Endothelial cell of umbilical vein (primary cell): ENCODE data around the gene CCDC85B. TPM values are rescaled to one million over a fixed set of nuclear protein-coding genes. Genes with fewer than 3 reads are reported as not detected.

Source experiments
- BruUV-seq: library from RNA; stranded (reverse); fragments of 400-500 nt; replicated peaks from 2 replicates; lab custom pipeline; 2021; lab: Mats Ljungman, UMichigan
- CTCF ChIA-PET: fragments of 300-600, 350-600 bp; sonication (Branson Sonifier 250); formaldehyde crosslinking; loops from one replicate; lab custom pipeline; 2021; ENCODE audit warnings: antibody characterized with exemption, inconsistent platforms; lab: Charles Lee
- POLR2A ChIA-PET: fragments of 300-600, 350-600 bp; sonication (Branson Sonifier 250); formaldehyde crosslinking; loops from one replicate; lab custom pipeline; 2021; ENCODE audit warnings: antibody characterized with exemption, inconsistent platforms; lab: Charles Lee
- DNase-seq: peaks from one replicate; pipeline ENCODE4 v3.0.0-alpha.2; 2011; ENCODE audit warnings: low read depth, low spot score
- FAIRE-seq: peaks from 2 replicates; lab custom pipeline; 2011; peaks lifted over from hg19 to GRCh38; lab: Jason Lieb, UNC
- H2AFZ ChIP-seq: 2 replicates; pipeline ENCODE4 v1.6.0; 2012; ENCODE audit warnings: low read depth, low read length, control low read depth, inconsistent platforms
- H3K27ac ChIP-seq: 2 replicates; pipeline ENCODE4 v1.5.1; 2011; ENCODE audit warnings: low read depth, mild to moderate bottlenecking, control low read depth, low read length, moderate library complexity; ENCODE audit not compliant: insufficient read depth
- H3K27me3 ChIP-seq, 2 experiments: 2 replicates each; pipeline versions ENCODE4 v1.6.0 to v1.6.1; 2011; ENCODE audit warnings: low read length in 2 of 2, mixed read lengths in 1 of 2; ENCODE audit not compliant: control insufficient read depth in 2 of 2, insufficient read depth in 2 of 2
- H3K36me3 ChIP-seq, 2 experiments: 2 replicates in 1 of 2; 3 replicates in 1 of 2; pipeline ENCODE4 v1.5.1; 2011; ENCODE audit warnings: low read length in 2 of 2, mild to moderate bottlenecking in 1 of 2, moderate library complexity in 1 of 2; ENCODE audit not compliant: control insufficient read depth in 2 of 2, insufficient read depth in 2 of 2; ENCODE audit errors: extremely low read depth in 1 of 2
- H3K4me1 ChIP-seq: 3 replicates; pipeline ENCODE4 v1.5.1; 2011; ENCODE audit warnings: mild to moderate bottlenecking, low read length; ENCODE audit not compliant: control insufficient read depth, insufficient read depth; ENCODE audit errors: extremely low read depth
- H3K4me2 ChIP-seq: 2 replicates; pipeline ENCODE4 v1.6.1; 2011; ENCODE audit warnings: low read length, control low read depth, mixed read lengths; ENCODE audit not compliant: insufficient read depth
- H3K4me3 ChIP-seq, 3 experiments: fragments of 200-600 bp in 1 of 3; sonication (generic), shearing (Covaris generic) in 1 of 3; replicated peaks in 1 of 3; 2 replicates each; pipeline ENCODE4 v1.5.1; 2011 to 2016; ENCODE audit warnings: control low read depth in 3 of 3, low read length in 3 of 3, mild to moderate bottlenecking in 2 of 3, inconsistent platforms in 1 of 3, low read depth in 1 of 3, moderate library complexity in 1 of 3; ENCODE audit not compliant: insufficient read depth in 1 of 3
- H3K79me2 ChIP-seq: 2 replicates; pipeline ENCODE4 v1.6.0; 2012; ENCODE audit warnings: low read length, inconsistent platforms; ENCODE audit not compliant: control insufficient read depth, insufficient read depth
- H3K9ac ChIP-seq: replicated peaks from 2 replicates; pipeline ENCODE3; 2011; ENCODE audit warnings: low read length, control low read depth; ENCODE audit not compliant: insufficient read depth; ENCODE audit errors: extremely low read depth
- H3K9me1 ChIP-seq: replicated peaks from 3 replicates; pipeline ENCODE4 v1.6.0; 2011; ENCODE audit warnings: mild to moderate bottlenecking, low read length; ENCODE audit not compliant: control insufficient read depth, insufficient read depth; ENCODE audit errors: extremely low read depth
- H3K9me3 ChIP-seq: replicated peaks from 2 replicates; pipeline ENCODE4 v1.5.1; 2012; ENCODE audit warnings: low read length, inconsistent platforms; ENCODE audit not compliant: control insufficient read depth, insufficient read depth
- H4K20me1 ChIP-seq: replicated peaks from 2 replicates; pipeline ENCODE3; 2011; ENCODE audit warnings: mild to moderate bottlenecking, low read length; ENCODE audit not compliant: control insufficient read depth, insufficient read depth; ENCODE audit errors: extremely low read depth
- CTCF ChIP-seq, 2 donors: IDR thresholded peaks; 1 replicate in 1 of 2; 2 replicates in 1 of 2; pipeline ENCODE4 v1.5.1; 2011; ENCODE audit warnings: low read length in 2 of 2, mild to moderate bottlenecking in 2 of 2, moderate library complexity in 2 of 2, control low read depth in 1 of 2, inconsistent platforms in 1 of 2, low read depth in 1 of 2; ENCODE audit not compliant: insufficient read depth in 1 of 2; ENCODE audit errors: extremely low read depth in 1 of 2
- EZH2 ChIP-seq: IDR thresholded peaks from 2 replicates; pipeline ENCODE4 v1.6.1; 2012; ENCODE audit warnings: borderline replicate concordance, low read depth, mild to moderate bottlenecking, moderate library complexity, low read length, inconsistent platforms; ENCODE audit not compliant: severe bottlenecking
- GATA2 ChIP-seq: IDR thresholded peaks from 2 replicates; pipeline ENCODE4 v1.7.0; 2011; ENCODE audit warnings: low read depth, mild to moderate bottlenecking, moderate library complexity, mixed read lengths, low read length; ENCODE audit not compliant: insufficient read length, insufficient read depth
- JUN ChIP-seq: IDR thresholded peaks from 2 replicates; pipeline ENCODE4 v1.6.1; 2011; ENCODE audit warnings: borderline replicate concordance, low read depth; ENCODE audit not compliant: insufficient read length, insufficient read depth
- MAX ChIP-seq: IDR thresholded peaks from 2 replicates; pipeline ENCODE4 v1.6.1; 2011; ENCODE audit not compliant: insufficient read depth, insufficient read length
- MYC ChIP-seq: IDR thresholded peaks from one replicate; pipeline ENCODE4 v1.6.1; 2011; ENCODE audit warnings: mild to moderate bottlenecking, low read depth, low read length
- POLR2A ChIP-seq: IDR thresholded peaks from 2 replicates; pipeline ENCODE4 v1.6.1; 2012; ENCODE audit warnings: low read depth, mild to moderate bottlenecking, control low read depth, low read length
- POLR2AphosphoS5 ChIP-seq: IDR thresholded peaks from 2 replicates; pipeline ENCODE4 v1.6.1; 2012; ENCODE audit warnings: low read depth, mild to moderate bottlenecking, control low read depth, low read length, moderate library complexity; ENCODE audit not compliant: insufficient read depth
- dilution Hi-C: fragments of 300-500 bp; cut with MboI; formaldehyde crosslinking; loops from one replicate; pipeline ENCODE4 v1.15.0; 2019; ENCODE audit warnings: low sequenced_read_pairs; ENCODE audit not compliant: extremely low pct_ligation_motif_present
- intact Hi-C: fragments of 100-400 bp; cut with micrococcal nuclease; formaldehyde crosslinking; loops from one replicate; pipeline ENCODE4 v1.10.0; 2022
- polyA plus RNA-seq, 4 experiments: library from polyadenylated mRNA; depleted of rRNA in 3 of 4; stranded (reverse) in 3 of 4; unstranded in 1 of 4; fragments of >200 nt; gene quantifications; 2 replicates each; pipeline versions ENCODE4 v1.2.1 to v1.2.3, GENCODE V29; 2011 to 2012; ENCODE audit warnings: missing spikeins in 1 of 4
- total RNA-seq: library from RNA; stranded (reverse); gene quantifications from 2 replicates; pipeline ENCODE4 v1.2.3, GENCODE V29; 2021

The CCDC85B gene
- total and polyA plus RNA-seq, 2 donors (not counting 3 experiments of a cell fraction or from before 2014, with no cell fraction given) = 105 to 107 TPM

DNA sequence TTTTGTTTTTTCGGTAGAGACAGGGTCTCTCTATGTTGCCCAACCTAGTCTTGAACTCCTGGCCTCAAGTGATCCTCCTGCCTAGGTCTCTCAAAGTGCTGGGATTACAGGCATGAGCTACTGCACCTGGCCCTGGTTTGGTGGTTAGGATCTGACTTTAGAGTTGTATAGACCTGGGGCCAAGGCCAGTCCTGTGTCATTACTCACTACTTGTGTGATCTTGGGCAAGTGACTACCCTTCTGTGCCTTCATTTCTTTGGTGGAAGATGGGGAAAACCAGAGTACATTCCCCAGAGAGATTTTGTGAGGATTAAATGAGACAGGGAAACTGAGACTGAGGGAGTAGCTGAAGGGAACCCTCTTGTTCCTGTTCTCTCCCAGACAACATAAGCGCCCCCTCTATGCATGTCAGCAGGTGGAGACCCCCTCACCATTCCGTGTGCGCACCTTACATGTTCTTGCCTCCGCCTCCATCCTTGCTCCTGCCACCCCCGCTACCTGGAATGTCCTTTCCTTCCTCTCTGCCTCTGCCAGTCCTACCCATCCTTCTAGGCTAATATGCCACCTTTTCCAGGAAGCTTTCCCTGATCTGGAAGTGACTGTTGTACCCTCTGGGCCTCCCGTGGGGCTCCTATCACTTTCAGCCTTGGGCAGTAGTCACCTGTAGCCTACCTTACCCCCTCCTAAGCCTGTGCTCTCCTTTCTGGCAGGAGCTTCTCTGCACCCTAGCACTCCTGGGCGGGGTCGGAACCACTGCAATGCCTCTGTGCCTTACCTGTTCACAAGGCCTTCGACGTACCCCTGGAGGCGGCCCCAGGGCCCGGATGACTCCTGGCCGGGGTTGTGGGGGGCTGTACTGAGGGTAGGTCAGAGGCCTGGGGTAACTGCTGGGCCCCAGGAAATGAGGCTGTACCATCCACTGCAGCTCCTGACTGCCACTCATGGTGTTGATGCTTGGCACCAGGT is 5.8 kb downstream of the CCDC85B start:
- H3K36me3 ChIP-seq = peaks cover 5 to 8% of the 10 kb centered on the region in 2 experiments
- no peaks in the 10 kb centered on the region for H3K27me3 ChIP-seq
- no peak overlapping the region for H3K9ac ChIP-seq
- no peaks in the 10 kb centered on the region for H4K20me1 ChIP-seq
- dilution Hi-C loops (no loop called here), intact Hi-C loops (no loop called here)
- H2AFZ ChIP-seq = no peak overlapping the region
- H3K9me1 ChIP-seq = no peaks in the 10 kb centered on the region
- H3K4me2 ChIP-seq = peak overlapping the region; percentile 37
- H3K9me3 ChIP-seq = no peaks in the 10 kb centered on the region
- TF ChIP-seq JUN (no peak), EZH2 (no peak), POLR2AphosphoS5 (no peak), POLR2A (peak; percentile 3), MYC (no peak), CTCF (IDR thresholded peaks at IDR 0.05; ENCODE audit: extremely low read depth in 1 of 2, insufficient read depth in 1 of 2, low read depth in 1 of 2, low read length in 2 of 2) (no peak), GATA2 (no peak), MAX (no peak)
- ChIA-PET CTCF (interaction anchor here (0.8 to 6.2 kb wide), 2 partner anchors 6 to 20 kb away, joined by 3 to 69 read pairs; partner anchors contain the start of genes CCDC85B and FIBP), POLR2A (interaction anchor here (0.7 to 1.3 kb wide), 2 partner anchors 19 to 76 kb away, joined by 4 read pairs; no protein-coding TSS in a partner anchor)
- FAIRE-seq = no peak
- peak overlapping the region; percentile 27 for H3K27ac ChIP-seq
- no TSS peak for BruUV-seq
- H3K4me1 ChIP-seq = peaks cover 60% of the 10 kb centered on the region
- H3K79me2 ChIP-seq = peaks cover 81% of the 10 kb centered on the region
- DNase-seq = no peak
- no peak overlapping the region for H3K4me3 ChIP-seq
